ENCODE results near the gene PRKD1.
"Not testable (repeated sequence)": the region's sequence is repeated elsewhere in the genome, so short reads cannot be mapped to it uniquely, and the experiment has no call there.

GRCh38 chr14:29726560-29727331 is 200.9 kb downstream of the PRKD1 start:
- TF ChIP-seq CTCF, POLR2A (IDR thresholded peaks at IDR 0.05): not testable (repeated sequence)
